Measurements from ENCODE around the gene BACH1.

BACH1 gene

DNA sequence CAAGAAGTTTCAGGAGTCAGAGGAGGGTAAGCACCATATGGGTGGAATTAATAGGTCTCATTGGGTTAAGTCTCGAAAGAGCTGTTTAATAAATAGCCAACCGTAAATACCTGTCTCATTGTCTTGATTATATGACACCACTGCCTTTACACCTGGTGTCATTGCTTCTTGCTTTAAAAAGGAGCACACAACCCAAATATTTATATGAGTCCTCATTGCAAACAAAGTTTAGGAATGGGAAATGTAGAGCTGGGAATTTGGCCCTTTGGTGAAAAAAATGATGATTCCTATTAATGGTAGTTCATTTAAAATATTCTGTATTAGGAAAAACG, 2.1 kb downstream of the BACH1 start:
- peaks cover 2% of the 10 kb centered on the region for H3K36me3 Mint-ChIP-seq

GRCh38 chr21:29301691-29302090, 3.0 kb downstream of the BACH1 start:
- Mint-ChIP-seq H3K4me1 (ENCODE audit: low read depth) (peaks cover 81% of the 10 kb centered on the region), H3K9me3 (ENCODE audit: low read depth) (peaks cover 7% of the 10 kb centered on the region), H3K4me3 (peak overlapping the region; percentile 64), H3K36me3 (peaks cover 4% of the 10 kb centered on the region), H3K27ac (peak overlapping the region; percentile 56), H3K27me3 (no peaks in the 10 kb centered on the region)

More for the DNA sequence above, 2.1 kb downstream of the BACH1 start:
- H3K9me3 Mint-ChIP-seq (ENCODE audit: low read depth), result peaks cover 7% of the 10 kb centered on the region
- H3K4me3 Mint-ChIP-seq, result peak overlapping the region; percentile 94
- peak overlapping the region; percentile 94 for H3K27ac Mint-ChIP-seq
- H3K27me3 Mint-ChIP-seq, result no peaks in the 10 kb centered on the region
- peaks cover 77% of the 10 kb centered on the region for H3K4me1 Mint-ChIP-seq (ENCODE audit: low read depth)

DNA sequence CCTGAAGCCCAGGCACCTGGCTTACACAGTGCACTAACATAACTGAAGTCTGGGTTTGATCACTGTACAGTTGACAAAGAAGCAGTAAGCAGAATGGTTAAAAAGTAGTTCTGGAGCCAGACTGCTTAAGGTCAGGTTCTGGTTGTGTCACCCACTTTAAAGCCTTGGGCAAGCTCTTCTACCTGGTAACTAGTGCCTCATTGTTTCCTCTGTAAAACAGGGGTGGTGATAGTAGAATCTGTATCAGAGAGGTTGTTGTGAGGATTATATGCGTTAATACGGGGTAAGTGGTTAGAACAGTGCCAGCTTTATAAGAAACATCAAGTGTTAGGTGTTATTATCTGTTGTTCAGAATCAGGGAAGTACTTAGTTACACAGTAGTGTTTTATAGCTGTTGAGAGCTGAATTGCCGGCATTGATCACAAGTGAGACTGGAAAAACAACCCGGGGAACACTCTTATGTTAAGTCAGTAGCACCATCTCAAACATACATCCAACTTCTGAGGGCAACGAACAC, 3.7 kb downstream of the BACH1 start:
- Mint-ChIP-seq H3K9me3 (ENCODE audit: low read depth) (peaks cover 2% of the 10 kb centered on the region), H3K4me1 (ENCODE audit: low read depth) (peaks cover 82% of the 10 kb centered on the region), H3K4me3 (peak overlapping the region; percentile 64), H3K27ac (peak overlapping the region; percentile 13), H3K27me3 (no peaks in the 10 kb centered on the region), H3K36me3 (peaks cover 4% of the 10 kb centered on the region)

- Mint-ChIP-seq H3K27ac (peak overlapping the region; percentile 51), H3K4me1 (ENCODE audit: low read depth) (peaks cover 80% of the 10 kb centered on the region), H3K27me3 (no peaks in the 10 kb centered on the region), H3K36me3 (peaks cover 4% of the 10 kb centered on the region), H3K4me3 (peak overlapping the region; percentile 18), H3K9me3 (ENCODE audit: low read depth) (no peaks in the 10 kb centered on the region)
These were observed 4.6 kb downstream of the BACH1 start for GRCh38 chr21:29303288-29303687.

DNA sequence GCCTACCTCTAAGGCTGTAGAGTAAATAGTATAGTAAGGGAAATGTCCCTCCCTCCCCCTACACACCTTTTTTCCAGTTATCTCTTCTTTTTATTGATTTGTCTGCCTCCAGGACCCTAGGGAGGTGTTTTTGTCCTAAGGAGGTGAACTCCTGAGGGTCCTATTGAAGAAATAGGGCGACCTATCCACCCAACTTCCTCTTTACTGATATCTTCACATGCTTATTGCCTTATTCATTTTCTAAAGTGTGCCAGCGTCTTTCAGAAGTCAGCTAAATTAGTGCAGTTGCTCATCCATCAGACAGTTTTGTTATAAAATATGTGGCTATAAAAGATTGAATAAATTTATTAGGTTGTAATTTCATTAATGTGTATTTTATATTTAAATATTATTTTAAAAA, 5.9 kb downstream of the BACH1 start:
- peaks cover 85% of the 10 kb centered on the region for H3K4me1 Mint-ChIP-seq (ENCODE audit: low read depth)
- H3K27me3 Mint-ChIP-seq, result no peaks in the 10 kb centered on the region
- peak overlapping the region; percentile 8 for H3K27ac Mint-ChIP-seq
- H3K4me3 Mint-ChIP-seq, result peak overlapping the region; percentile 20
- H3K36me3 Mint-ChIP-seq, result peaks cover 4% of the 10 kb centered on the region
- no peaks in the 10 kb centered on the region for H3K9me3 Mint-ChIP-seq (ENCODE audit: low read depth)

GRCh38 chr21:29305068-29305467, 6.3 kb downstream of the BACH1 start:
- H3K4me3 Mint-ChIP-seq, result no peak overlapping the region
- H3K36me3 Mint-ChIP-seq, result peaks cover 2% of the 10 kb centered on the region

GRCh38 chr21:29305561-29305960, 6.8 kb downstream of the BACH1 start:
- Mint-ChIP-seq H3K27me3 (no peaks in the 10 kb centered on the region), H3K27ac (peak overlapping the region; percentile 18), H3K4me3 (no peak overlapping the region), H3K4me1 (ENCODE audit: low read depth) (peaks cover 79% of the 10 kb centered on the region), H3K36me3 (peaks cover 5% of the 10 kb centered on the region), H3K9me3 (ENCODE audit: low read depth) (no peaks in the 10 kb centered on the region)

More at GRCh38 chr21:29305068-29305467, 6.3 kb downstream of the BACH1 start:
- Mint-ChIP-seq H3K27ac (no peak overlapping the region), H3K27me3 (no peaks in the 10 kb centered on the region), H3K4me1 (ENCODE audit: low read depth) (peaks cover 80% of the 10 kb centered on the region), H3K9me3 (ENCODE audit: low read depth) (no peaks in the 10 kb centered on the region)

DNA sequence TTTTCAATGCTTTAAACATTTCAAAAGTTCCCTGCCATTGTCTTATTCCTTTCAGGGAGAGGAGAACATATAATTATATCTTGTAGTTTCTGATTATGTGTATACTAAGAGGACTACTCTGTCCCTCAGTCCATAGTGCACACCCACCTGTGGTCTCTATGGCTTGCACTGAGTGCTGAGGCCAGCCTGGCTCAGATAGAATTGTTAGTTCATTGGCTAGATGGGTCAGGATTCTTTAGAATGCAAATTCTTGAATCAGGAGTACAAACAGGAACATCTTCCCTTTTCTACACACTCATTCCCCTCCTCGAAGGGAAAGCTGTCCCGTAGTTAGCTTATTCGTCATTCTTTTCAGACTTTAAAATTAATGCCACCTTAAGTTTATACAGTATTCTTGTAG, 8.2 kb downstream of the BACH1 start:
- Mint-ChIP-seq H3K27ac (no peak overlapping the region), H3K4me3 (no peak overlapping the region), H3K4me1 (ENCODE audit: low read depth) (peaks cover 75% of the 10 kb centered on the region), H3K36me3 (peaks cover 11% of the 10 kb centered on the region), H3K9me3 (ENCODE audit: low read depth) (no peaks in the 10 kb centered on the region), H3K27me3 (no peaks in the 10 kb centered on the region)

GRCh38 chr21:29307718-29308455, 9.2 kb downstream of the BACH1 start:
- H3K27me3 Mint-ChIP-seq, result no peaks in the 10 kb centered on the region
- peaks cover 16% of the 10 kb centered on the region for H3K36me3 Mint-ChIP-seq
- H3K27ac Mint-ChIP-seq, result peak overlapping the region; percentile 29
- H3K4me3 Mint-ChIP-seq, result no peak overlapping the region
- H3K9me3 Mint-ChIP-seq (ENCODE audit: low read depth), result no peaks in the 10 kb centered on the region
- peaks cover 75% of the 10 kb centered on the region for H3K4me1 Mint-ChIP-seq (ENCODE audit: low read depth)

DNA sequence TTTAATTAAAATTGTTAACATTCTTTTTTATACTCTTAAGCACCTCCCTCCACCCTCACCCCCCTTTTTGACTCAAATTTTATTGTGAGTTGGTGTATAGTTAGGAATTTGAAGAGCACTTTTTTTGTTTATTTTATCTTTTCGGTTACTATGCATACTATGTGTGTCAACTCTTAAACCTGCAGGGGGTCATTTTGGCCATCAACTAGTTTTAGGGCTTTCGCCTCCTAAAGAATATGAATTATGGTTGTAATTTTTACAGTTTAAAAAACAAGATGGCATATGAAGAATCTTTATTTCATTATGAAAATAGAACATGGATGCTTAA, 9.7 kb downstream of the BACH1 start:
- H3K4me3 Mint-ChIP-seq, result no peak overlapping the region
- no peak overlapping the region for H3K27ac Mint-ChIP-seq
- no peaks in the 10 kb centered on the region for H3K27me3 Mint-ChIP-seq
- peaks cover 16% of the 10 kb centered on the region for H3K36me3 Mint-ChIP-seq
- peaks cover 75% of the 10 kb centered on the region for H3K4me1 Mint-ChIP-seq (ENCODE audit: low read depth)
- no peaks in the 10 kb centered on the region for H3K9me3 Mint-ChIP-seq (ENCODE audit: low read depth)

GRCh38 chr21:29309703-29310102, 11.0 kb downstream of the BACH1 start:
- Mint-ChIP-seq H3K27ac (no peak overlapping the region), H3K36me3 (peaks cover 16% of the 10 kb centered on the region), H3K9me3 (ENCODE audit: low read depth) (no peaks in the 10 kb centered on the region), H3K4me1 (ENCODE audit: low read depth) (peaks cover 77% of the 10 kb centered on the region), H3K27me3 (no peaks in the 10 kb centered on the region), H3K4me3 (no peak overlapping the region)

DNA sequence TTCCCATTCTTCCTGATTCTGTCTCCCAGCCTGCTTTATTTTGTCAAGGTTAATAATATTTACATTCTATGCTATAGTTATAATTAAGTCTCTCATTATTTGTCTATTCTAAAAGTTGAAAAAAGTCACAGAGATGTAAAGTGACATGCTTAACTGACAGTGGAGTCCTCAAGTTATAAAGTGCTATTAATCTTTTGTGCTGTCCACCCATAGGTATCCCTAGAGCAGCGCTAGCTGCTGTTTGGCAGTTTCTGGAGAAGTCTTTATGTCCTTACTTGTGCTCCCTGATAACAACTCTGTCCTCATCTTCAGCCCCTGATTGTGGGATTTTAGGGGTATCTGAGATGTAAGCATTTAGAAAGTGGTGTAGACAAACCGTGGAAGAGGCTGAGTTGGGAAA, 13.1 kb downstream of the BACH1 start:
- peaks cover 76% of the 10 kb centered on the region for H3K4me1 Mint-ChIP-seq (ENCODE audit: low read depth)
- H3K27me3 Mint-ChIP-seq, result no peaks in the 10 kb centered on the region
- no peak overlapping the region for H3K4me3 Mint-ChIP-seq
- no peaks in the 10 kb centered on the region for H3K9me3 Mint-ChIP-seq (ENCODE audit: low read depth)
- H3K36me3 Mint-ChIP-seq, result peaks cover 14% of the 10 kb centered on the region
- H3K27ac Mint-ChIP-seq, result no peak overlapping the region

DNA sequence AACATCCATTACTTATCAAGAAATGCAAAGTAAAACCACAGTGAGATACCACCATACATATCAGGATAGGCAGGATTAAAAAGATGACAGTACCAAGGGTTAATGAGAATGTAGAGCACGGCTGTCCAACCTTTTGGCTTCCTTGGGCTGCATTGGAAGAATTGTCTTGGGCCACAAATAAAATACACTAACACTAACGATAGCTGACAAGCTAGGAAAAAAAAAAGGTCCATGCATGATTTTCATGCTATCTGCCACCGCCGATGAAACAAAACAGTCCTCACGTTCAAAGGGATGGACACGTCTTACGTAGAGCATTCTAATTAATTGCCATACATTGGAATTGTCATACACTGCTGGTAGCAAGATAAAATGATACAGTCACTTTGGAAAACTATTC, 14.3 kb downstream of the BACH1 start:
- Mint-ChIP-seq H3K27me3 (no peaks in the 10 kb centered on the region), H3K36me3 (peaks cover 17% of the 10 kb centered on the region), H3K27ac (no peak overlapping the region), H3K4me1 (ENCODE audit: low read depth) (peaks cover 73% of the 10 kb centered on the region), H3K4me3 (no peak overlapping the region), H3K9me3 (ENCODE audit: low read depth) (no peaks in the 10 kb centered on the region)

GRCh38 chr21:29313662-29314408, 15.1 kb downstream of the BACH1 start:
- Mint-ChIP-seq H3K4me3 (no peak overlapping the region), H3K9me3 (ENCODE audit: low read depth) (no peaks in the 10 kb centered on the region), H3K27me3 (no peaks in the 10 kb centered on the region), H3K4me1 (ENCODE audit: low read depth) (peaks cover 76% of the 10 kb centered on the region), H3K27ac (no peak overlapping the region), H3K36me3 (peaks cover 17% of the 10 kb centered on the region)

DNA sequence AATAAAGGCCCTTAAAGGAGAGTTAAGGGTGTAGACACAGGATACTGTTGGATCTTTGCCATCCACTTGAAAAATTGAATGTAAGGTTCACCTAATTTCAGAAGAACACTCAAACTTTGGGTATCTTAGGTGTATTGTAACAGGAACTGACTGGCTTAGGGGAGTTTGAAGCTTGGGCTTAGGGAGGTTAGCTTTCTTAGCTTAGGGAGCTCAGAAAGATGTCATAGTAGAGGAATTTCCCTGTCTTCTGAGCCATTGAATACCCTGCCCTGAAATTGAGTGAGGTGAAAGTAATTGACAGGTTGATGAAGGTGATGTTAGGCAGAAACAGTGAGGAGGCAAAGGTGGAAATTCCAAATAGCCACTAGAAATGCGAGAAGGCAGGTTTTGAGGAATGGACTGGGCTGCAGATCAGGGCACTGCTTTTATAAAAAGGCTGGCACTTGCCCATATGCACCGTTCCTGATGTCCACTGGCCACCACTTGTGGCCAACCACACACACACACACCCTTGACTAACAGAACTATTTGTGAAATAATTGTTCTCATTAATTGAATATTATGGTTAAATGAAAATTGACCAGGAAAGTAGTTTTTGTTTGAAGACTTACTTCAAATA, 16.5 kb downstream of the BACH1 start:
- Mint-ChIP-seq H3K4me1 (ENCODE audit: low read depth) (peaks cover 84% of the 10 kb centered on the region), H3K4me3 (no peak overlapping the region), H3K9me3 (ENCODE audit: low read depth) (no peaks in the 10 kb centered on the region), H3K36me3 (peaks cover 22% of the 10 kb centered on the region), H3K27me3 (no peaks in the 10 kb centered on the region), H3K27ac (peak overlapping the region; percentile 36)

All from activated naive CD8-positive, alpha-beta T cell (primary cell).